Activated CD8-positive, alpha-beta memory T cell treated with anti-CD3 and anti-CD28 coated beads, Interleukin-2, amount 50 U/mL, for 48 hours (primary cell): Measurements from ENCODE around the gene EFR3B.

Experiments
- DNase-seq: peaks from one replicate; pipeline ENCODE4 v3.0.0-alpha.2; 2020

EFR3B gene

GRCh38 chr2:25197336-25198208, 155.7 kb downstream of the EFR3B start:
- no peak for DNase-seq

- DNase-seq, result no peak
These were observed 156.3 kb downstream of the EFR3B start for GRCh38 chr2:25198209-25198525.

- DNase-seq, result no peak
These were observed 156.7 kb downstream of the EFR3B start for GRCh38 chr2:25198576-25198975.

GRCh38 chr2:25201265-25201664, 159.4 kb downstream of the EFR3B start:
- no peak for DNase-seq

- no peak for DNase-seq
These were observed 159.9 kb downstream of the EFR3B start for GRCh38 chr2:25201794-25202193.

- no peak for DNase-seq
These were observed 160.4 kb downstream of the EFR3B start for GRCh38 chr2:25202275-25202674.

GRCh38 chr2:25204190-25204838, 162.4 kb downstream of the EFR3B start:
- DNase-seq, result no peak

- DNase-seq, result no peak
These were observed 165.2 kb downstream of the EFR3B start for GRCh38 chr2:25207078-25207545.
